ENCODE measurements around the gene CCR1. TPM values are rescaled to one million over a fixed set of nuclear protein-coding genes. Genes with fewer than 3 reads are reported as not detected.

CCR1 gene
- total and polyA plus RNA-seq, 2 of the 4 experiments (the other 2 are of a cell fraction): not detected

GRCh38 chr3:46193436-46193835 lies 14.7 kb downstream of the CCR1 start:
- H3K27ac ChIP-seq (ENCODE audit: insufficient read depth, low read length): no peak overlapping the region
- no peak overlapping the region for H3K14ac ChIP-seq (replicated peaks; ENCODE audit: low read depth, low read length)
- H3K27me3 ChIP-seq (ENCODE audit: control insufficient read depth, insufficient read depth, low read length): peaks cover 9% of the 10 kb centered on the region
- H2BK20ac ChIP-seq (ENCODE audit: low read depth, low read length): no peak overlapping the region
- no peaks in the 10 kb centered on the region for H3K9me1 ChIP-seq (ENCODE audit: insufficient read depth, low read length)
- H2BK120ac ChIP-seq (ENCODE audit: low read depth, low read length): no peak overlapping the region
- intact Hi-C loops (cut with micrococcal nuclease) (no loop called here), in situ Hi-C loops (cut with MboI; ENCODE audit: low sequenced_read_pairs) (no loop called here), dilution Hi-C loops (cut with HindIII; ENCODE audit: low sequenced_read_pairs, unreplicated experiment) (no loop called here)
- no peak overlapping the region for H3K56ac ChIP-seq (ENCODE audit: extremely low read depth, insufficient read depth, low read length)
- BruUV-seq (replicated peaks): no TSS peak
- H2BK5ac ChIP-seq (ENCODE audit: low read depth, low read length, poor library complexity, severe bottlenecking): no peak overlapping the region
- no peak overlapping the region for H4K5ac ChIP-seq (ENCODE audit: low read depth, low read length)
- DNase-seq (no peak), ATAC-seq (ENCODE audit: low read depth) (no peak)
- WGBS, 2 experiments (ENCODE audit: extremely low coverage in 2 of 2, insufficient read length in 1 of 2): 17% methylated on average over 1 of the region's 1 CpG; no CpG with 5 or more reads in 1 of the 2 experiments
- H3K4me2 ChIP-seq (ENCODE audit: low read depth, low read length): no peak overlapping the region
- no peak overlapping the region for H4K91ac ChIP-seq (ENCODE audit: insufficient read depth, low read depth, low read length)
- no peak overlapping the region for H3K18ac ChIP-seq (ENCODE audit: low read depth, low read length)
- no peak overlapping the region for H4K8ac ChIP-seq (ENCODE audit: low read depth in 2 of 2, low read length in 2 of 2)
- no peaks in the 10 kb centered on the region for H3K4me1 ChIP-seq (ENCODE audit: control insufficient read depth, insufficient read depth, low read length)
- H2AK5ac ChIP-seq (ENCODE audit: low read depth, low read length): no peak overlapping the region
- no peaks in the 10 kb centered on the region for H4K20me1 ChIP-seq (ENCODE audit: insufficient read depth, low read length)
- H3K9ac ChIP-seq (ENCODE audit: low read depth, low read length): no peak overlapping the region
- no peak overlapping the region for H2AK9ac ChIP-seq (replicated peaks; ENCODE audit: low read depth, low read length, poor library complexity)
- H2BK15ac ChIP-seq (ENCODE audit: low read depth, low read length): no peak overlapping the region
- no peaks in the 10 kb centered on the region for H3K79me1 ChIP-seq (ENCODE audit: low read depth in 1 of 2, low read length in 2 of 2)
- peaks cover 10% of the 10 kb centered on the region for H3K9me3 ChIP-seq (ENCODE audit: control insufficient read depth, insufficient read depth, low read length)
- POLR2A ChIA-PET (ENCODE audit: unreplicated experiment): no interaction called here
- H2AFZ ChIP-seq (replicated peaks; ENCODE audit: low read length, poor library complexity): no peak overlapping the region
- no peak overlapping the region for H3K4me3 ChIP-seq (ENCODE audit: insufficient read depth, low read depth, low read length)
- no peak for TF ChIP-seq BHLHE40 (IDR thresholded peaks at IDR 0.05; ENCODE audit: low read depth, low read length)
- TF ChIP-seq CEBPB (IDR thresholded peaks at IDR 0.05; ENCODE audit: low read depth, low read length): peak; percentile 47; the same call in 1 of the 2 replicates
- TF ChIP-seq NFE2L2 (IDR thresholded peaks at IDR 0.05; ENCODE audit: low read depth, low read length): no peak
- TF ChIP-seq RFX5 (IDR thresholded peaks at IDR 0.05; ENCODE audit: low read depth, low read length): no peak
- TF ChIP-seq RAD21 (IDR thresholded peaks at IDR 0.05; ENCODE audit: low read length): no peak
- TF ChIP-seq MXI1 (IDR thresholded peaks at IDR 0.05; ENCODE audit: borderline replicate concordance, low read depth, low read length): no peak
- no peak overlapping the region for H3K4ac ChIP-seq (ENCODE audit: low read depth, low read length)
- H3K36me3 ChIP-seq (ENCODE audit: control insufficient read depth, insufficient read depth, low read length): no peaks in the 10 kb centered on the region
- H3K23ac ChIP-seq (ENCODE audit: low read depth, low read length): no peak overlapping the region
- CTCF ChIA-PET: no interaction called here

Measured in IMR-90 (cell line).